GM18526 (cell line): ENCODE data around the gene ERVK3-1.

Experiments
- POLR2A ChIP-seq: IDR thresholded peaks from 3 replicates; pipeline ENCODE4 v1.6.1; 2011; ENCODE audit not compliant: insufficient read length; ENCODE audit errors: extremely low read depth

ERVK3-1 gene

DNA sequence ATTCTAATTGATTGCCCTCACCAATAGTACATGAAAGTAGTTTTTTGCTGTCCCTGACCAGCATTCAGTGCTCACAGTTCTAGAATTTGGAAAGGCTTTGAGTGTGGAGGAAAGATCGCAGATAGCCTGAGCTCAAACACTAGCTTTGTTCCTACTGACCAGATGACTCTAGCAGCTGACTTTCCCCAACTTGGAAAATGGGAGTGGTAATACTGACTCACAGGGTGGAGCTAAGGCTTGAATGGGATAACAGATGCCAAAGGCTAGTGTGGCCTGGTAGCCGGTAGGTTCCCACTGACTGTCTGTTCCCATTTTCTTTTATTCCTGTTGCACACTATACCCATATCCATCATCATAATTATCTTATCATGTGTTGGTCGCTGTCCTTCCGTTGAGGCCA is 25.3 kb downstream of the ERVK3-1 start:
- no peak for TF ChIP-seq POLR2A

DNA sequence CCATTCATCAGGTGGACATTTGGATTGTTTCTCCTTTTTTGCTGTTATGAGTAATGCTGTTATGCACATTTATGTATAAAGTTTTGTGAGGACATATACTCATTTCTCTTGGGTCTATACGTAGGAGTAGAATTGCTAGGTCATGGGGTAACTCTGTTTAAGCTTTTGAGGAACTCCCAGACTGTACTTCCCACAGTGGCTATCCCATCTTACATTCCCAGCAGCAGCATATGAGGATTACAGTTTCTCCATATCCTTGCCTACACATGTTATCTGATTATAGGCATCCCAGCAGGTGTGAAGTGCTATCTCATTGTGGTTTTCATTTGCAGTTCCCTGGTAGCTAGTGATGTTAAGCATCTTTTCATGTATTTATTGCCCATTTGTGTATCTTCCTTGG is 27.5 kb downstream of the ERVK3-1 start:
- TF ChIP-seq POLR2A, result no peak

DNA sequence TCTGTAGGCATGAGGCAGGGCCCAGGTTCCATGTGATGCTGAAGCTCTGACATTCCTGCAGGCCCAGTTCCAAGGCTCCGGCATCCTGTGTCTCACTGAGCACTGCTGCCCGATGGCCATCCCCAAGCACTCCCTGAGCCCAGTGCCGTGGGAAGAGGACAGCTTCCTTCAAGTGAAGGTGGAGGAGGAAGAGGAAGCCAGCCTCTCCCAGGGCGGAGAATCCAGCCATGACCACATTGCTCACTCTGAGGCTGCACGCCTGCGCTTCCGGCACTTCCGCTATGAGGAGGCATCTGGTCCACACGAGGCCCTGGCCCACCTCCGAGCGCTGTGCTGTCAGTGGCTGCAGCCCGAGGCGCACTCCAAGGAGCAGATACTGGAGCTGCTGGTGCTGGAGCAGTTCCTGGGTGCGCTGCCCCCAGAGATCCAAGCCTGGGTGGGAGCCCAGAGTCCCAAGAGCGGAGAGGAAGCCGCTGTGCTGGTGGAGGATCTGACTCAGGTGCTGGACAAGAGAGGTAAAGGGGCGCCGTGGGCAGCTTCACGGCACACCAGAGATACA is 29.6 kb downstream of the ERVK3-1 start:
- no peak for TF ChIP-seq POLR2A

DNA sequence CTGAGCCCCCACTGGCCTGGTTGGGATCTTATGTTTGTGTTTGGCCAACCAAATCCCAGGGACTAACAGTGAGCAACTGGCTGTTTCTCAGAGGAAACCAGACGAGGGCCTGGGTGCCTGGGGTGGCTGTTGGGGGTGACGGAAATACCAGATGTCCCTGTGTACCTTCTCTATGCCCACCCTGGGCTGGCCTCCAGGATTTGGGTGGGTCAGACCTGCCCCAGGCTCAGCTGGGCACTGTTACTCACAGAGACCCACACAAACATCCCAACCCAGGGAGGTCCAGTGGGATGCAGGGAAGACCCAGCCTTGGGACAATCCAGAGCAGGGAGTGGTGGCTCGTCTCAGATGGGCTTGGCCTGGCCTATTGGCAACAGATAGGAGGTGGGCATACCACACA is 30.5 kb downstream of the ERVK3-1 start:
- TF ChIP-seq POLR2A, result no peak

DNA sequence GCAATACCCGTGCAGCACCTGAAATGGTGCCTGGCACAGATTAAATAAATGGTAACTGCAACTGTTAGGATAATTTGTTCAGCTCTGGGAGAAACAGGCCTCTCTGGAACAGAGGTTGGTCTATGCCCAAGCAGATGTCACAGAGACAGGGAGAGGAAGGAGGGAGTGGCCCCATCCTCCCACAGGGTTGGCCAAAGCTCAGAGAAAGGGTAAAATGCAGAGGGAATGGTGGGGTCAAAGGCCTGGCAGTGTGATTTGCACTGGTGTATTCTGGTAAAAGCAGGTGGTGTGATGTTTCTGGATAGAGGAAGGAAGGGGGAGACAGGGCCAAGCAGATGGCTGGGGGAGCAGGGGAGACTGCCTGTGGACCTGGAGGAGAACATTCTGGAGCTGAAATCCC is 31.0 kb downstream of the ERVK3-1 start:
- no peak for TF ChIP-seq POLR2A

DNA sequence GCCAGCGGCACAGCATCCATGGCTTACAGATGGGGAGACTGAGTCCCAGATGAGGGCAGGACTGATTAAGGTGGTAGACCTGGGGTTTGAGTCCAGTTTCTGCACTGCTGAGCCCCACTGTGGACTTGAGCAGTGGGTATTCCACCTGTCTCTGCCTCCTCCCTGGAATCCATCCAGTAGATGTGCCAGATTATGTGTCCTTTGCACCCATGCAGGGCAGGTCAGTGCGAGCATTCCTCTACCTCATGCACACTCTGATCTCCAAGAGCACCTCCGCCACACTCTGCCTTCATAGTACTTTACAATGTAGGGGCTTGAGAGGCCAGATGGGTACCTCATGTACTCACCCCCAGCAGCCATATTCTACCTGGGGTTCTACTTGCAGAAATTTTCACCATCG is 31.6 kb downstream of the ERVK3-1 start:
- no peak for TF ChIP-seq POLR2A

DNA sequence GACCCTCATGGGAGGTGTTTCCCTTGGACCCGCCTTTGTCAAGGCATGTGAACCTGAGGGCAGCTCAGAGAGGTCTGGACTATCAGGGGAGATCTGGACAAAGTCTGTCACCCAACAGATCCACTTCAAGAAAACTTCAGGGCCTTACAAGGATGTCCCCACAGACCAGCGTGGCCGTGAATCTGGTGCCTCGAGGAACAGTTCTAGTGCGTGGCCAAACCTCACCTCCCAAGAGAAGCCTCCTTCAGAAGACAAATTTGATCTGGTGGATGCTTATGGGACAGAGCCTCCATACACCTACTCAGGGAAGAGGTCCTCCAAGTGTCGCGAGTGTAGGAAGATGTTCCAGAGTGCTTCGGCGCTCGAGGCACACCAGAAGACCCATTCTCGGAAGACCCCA is 33.2 kb downstream of the ERVK3-1 start:
- TF ChIP-seq POLR2A, result no peak

DNA sequence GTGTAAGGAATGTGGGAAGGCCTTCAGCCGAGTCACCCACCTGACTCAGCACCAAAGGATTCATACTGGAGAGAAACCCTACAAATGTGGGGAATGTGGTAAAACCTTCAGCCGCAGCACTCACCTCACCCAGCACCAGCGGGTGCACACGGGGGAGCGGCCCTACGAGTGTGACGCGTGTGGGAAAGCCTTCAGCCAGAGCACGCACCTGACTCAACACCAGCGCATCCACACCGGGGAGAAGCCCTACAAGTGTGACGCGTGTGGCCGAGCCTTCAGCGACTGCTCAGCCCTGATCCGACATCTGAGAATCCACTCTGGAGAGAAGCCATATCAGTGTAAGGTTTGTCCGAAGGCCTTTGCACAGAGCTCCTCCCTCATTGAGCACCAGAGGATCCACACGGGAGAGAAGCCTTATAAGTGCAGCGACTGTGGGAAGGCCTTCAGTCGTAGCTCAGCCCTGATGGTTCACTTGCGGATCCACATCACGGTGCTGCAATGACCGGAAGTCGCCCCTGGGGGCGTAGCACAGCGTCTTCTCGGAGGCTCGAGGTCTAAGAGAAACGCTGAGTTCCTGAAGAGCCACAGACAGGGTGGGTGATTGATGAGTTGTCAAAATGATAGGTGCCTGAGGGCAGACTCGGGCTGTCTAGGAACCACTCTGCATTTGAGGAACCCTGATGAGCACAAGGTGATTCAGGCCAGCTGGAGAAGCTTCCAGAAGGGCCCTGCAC is 33.8 kb downstream of the ERVK3-1 start:
- TF ChIP-seq POLR2A, result no peak

DNA sequence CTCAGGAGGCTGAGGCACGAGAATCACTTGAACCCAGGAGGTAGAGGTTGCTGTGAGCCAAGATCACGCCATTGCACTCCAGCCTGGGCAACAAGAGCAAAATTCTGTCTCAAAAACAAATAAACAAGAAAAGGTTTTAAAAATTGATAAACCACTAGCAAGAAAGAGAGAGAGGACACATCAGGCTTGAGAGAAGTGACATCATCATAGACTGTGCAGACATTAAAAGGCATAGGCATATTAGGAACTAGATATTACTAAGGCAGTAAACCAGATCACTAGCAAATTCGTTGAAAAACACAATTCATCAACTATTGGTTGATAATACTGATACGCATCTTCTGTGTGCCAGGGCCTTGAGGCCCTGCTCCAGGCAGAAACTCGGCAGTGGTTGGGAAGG is 40.4 kb downstream of the ERVK3-1 start:
- TF ChIP-seq POLR2A, result no peak

DNA sequence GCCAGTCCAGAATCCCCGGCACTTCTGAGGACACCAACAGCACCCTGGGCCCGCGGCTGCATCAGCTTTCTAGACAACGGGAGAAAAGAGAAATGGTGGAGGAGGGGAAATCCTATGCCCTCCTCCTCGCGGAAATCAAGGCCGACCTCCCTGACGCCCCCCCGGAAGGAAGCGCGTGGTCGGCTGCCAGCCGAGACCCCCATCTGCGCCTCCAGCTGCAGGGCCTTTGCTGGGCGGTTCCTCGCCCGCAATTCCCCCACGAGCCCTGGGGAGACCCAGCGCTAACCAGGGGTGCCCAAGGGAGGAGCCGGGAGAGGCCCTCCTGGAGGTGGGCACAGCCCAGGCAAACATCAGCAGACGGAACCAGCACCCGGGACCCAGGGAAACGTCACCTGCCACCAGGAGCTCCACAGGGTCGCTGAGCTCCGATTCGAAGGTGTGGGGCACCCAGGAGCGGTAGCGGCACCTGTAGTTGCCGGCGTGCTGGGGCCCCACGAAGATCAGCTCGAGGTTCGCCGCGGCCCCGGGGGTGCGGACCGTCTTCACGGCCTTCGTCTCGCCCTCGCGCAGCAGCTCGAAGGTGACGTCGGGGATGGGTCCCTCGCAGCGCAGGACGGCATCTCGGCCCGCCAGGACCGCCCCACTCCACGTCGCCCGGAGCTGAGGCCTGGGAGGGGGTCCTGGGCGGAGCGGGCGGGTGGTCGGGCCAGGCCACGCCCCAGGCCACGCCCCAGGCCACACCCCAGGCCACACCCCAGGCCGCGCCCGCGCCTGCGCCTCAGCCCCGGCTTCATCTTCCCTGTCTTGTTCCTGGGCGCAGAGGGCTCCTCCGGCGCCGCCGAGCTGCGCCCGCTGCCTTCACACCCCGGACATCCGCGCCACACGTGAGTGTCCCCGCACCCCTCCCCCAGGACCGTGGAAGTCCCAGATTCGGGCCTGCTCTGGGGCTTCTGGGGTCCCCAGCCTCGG is 42.1 kb downstream of the ERVK3-1 start:
- TF ChIP-seq POLR2A, result peak; percentile 68

DNA sequence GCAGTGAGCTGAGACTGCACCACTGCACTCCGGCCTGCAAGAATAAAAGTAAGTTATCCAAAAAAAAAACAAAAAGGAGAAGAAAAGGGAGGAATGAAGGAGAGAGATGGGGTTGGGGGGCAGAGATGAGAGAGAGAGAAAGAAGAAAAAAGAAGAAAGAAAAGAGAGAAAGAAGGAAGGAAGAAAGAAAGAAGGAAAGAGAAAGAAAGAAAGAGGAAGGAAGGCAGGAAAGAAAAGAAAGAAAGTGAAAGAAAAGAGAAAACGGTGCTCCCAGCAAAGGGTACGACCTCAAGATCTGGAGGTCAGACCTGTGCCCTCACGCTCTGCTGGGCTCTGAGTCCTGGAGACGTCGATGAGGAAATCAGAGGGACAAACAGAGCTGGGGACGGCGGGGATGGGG is 44.4 kb downstream of the ERVK3-1 start:
- TF ChIP-seq POLR2A, result no peak

DNA sequence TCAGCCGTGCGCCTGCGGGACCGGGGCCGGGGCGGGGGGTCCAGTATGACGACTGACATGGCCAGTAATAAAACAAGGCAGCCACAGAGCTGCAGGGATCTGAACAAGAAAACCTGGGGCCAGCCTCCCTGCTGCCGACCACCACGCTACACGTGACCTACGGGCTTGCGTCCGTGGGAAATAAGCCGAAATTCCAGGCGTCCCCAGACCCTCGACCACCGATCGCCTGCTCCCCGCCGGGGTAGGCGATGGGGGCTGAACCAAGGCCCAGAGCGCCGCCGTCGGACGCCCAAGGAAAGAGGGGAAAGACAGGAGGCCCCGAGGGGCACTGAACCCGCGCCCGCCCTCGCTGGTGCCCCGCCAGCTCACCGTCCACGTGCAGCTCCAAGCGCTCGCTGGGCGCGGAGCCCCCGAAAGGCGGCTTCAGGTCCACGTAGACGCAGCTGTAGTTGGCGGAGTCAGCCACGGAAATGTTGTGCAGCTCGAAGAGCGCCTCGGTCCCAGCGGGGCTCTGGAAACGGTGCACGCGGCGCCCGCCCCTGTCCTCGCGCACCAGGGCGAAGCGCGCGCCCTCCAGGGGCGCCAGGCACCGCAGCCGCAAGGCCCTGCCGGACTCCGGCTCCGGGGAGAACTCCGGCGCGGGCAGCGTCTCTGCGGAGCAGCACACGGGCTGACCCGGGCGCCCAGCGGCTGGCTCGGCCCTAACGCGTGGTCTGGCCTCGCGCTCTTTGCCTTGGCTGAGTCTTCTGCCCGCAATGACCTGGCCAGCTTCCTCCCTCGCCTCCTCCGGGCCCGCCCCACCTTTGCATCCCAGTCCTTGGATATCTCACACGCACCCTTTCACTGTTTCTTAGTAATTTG is 45.1 kb downstream of the ERVK3-1 start:
- no peak for TF ChIP-seq POLR2A

DNA sequence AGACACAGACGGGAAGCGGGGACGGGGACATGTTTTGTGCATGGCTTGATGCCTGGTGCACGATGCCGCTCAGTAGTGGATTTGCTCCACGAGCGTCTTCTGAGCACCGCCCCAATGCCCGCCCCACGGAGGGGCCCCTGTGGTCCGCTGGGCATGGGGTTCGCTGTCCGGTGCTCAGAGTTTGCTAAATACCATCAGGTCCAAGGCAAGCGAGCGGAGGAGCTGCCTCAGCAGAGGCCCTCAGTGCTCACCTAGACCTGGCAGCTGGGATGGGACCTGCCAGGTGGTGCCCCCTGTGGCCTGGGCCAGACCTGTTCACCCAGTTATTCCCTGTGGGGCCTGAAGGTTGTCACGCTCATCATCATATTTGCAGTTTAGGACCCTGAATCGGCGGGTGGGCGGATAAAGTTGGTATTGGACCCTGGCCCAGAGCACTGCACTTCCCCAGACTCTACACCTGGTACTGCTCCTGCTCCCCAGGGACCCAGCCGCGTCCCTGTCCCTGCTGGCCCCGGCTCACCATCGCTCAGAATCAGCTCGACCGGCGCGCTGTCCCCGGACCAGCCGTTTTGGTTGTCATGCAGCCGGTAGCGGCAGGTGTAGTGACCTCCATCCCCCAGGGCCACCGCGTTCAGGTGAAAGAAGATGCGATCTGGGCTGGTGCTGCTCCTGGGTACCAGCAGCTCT is 45.8 kb downstream of the ERVK3-1 start:
- TF ChIP-seq POLR2A, result no peak

DNA sequence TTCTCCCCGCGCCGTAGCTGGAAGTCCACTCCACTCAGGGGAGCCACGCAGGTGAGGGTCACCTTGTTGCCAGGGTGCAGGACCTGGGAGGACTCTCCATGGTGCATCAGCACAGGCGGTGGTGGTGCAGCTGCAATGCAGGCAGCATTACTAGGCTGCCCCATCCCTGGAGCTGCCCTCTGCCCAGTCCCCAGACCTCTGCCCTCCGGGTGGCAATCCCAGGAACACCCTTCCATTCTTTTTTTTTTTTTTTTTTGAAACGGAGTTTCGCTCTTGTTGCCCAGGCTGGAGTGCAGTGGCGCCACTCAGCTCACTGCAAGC is 46.3 kb downstream of the ERVK3-1 start:
- TF ChIP-seq POLR2A, result no peak

DNA sequence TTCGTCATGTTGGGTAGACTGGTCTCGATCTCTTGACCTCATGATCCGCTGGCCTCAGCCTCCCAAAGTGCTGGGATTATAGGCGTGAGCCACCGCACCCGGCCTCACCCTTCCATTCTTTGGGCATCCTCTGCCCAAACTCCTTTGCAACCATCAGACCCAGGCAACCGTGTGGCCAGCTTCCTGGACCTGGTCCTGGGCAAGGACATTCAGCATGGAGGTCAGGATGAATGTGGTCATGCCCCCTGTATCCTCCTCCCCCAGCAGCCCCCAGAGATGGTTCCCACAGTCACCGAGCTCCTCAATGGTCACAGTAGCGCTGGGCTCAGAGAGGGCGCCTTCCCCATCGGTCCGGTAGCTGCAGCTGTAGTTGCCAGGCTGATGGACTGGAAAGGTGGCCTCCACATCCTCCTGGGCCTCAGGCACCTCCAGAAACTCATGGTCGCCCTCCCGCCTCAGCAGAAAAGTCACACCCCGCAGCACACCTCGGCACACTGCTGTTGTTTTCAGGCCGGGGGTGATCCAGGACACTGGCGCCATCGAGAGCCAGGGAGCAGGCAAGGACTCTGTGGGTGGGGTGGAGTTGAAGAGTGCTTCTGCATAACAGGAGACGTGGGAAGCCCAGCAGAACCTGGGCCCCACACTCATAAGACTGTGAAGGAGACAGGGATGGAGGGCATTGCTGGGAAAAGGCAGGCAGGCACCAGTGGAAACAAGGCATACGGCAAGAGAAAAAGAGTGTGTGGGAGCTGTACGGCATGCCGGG is 47.0 kb downstream of the ERVK3-1 start:
- no peak for TF ChIP-seq POLR2A
